GM12878 (cell line): Measurements from ENCODE around the gene STK17A. TPM values are rescaled to one million over a fixed set of nuclear protein-coding genes. Genes with fewer than 3 reads are reported as not detected.
A peak's percentile ranks its signal among the peaks of the same experiment; 100 is the strongest.

Source experiments
- ASH2L ChIP-seq: fragments of 300-600, 200-600 bp; sonication (generic); IDR thresholded peaks from 2 replicates; pipeline ENCODE4 v1.6.1; 2017; ENCODE audit warnings: low read depth, mild to moderate bottlenecking, borderline replicate concordance
- CBFB ChIP-seq: IDR thresholded peaks from 2 replicates; pipeline ENCODE4 v1.6.1; 2016; ENCODE audit warnings: antibody characterized with exemption, low read depth
- CBX3 ChIP-seq: fragments of 200-600 bp; sonication (generic); IDR thresholded peaks from 2 replicates; pipeline ENCODE4 v1.6.1; 2016; ENCODE audit warnings: low read depth, borderline replicate concordance
- CEBPB ChIP-seq, 2 experiments: fragments of 150-350 bp in 1 of 2; IDR thresholded peaks; 2 replicates each; pipeline ENCODE4 v1.6.1; 2012 to 2014; ENCODE audit warnings: low read depth in 2 of 2, low read length in 2 of 2, borderline replicate concordance in 1 of 2, inconsistent platforms in 1 of 2
- HDGF ChIP-seq: fragments of 450-650 bp; IDR thresholded peaks from 2 replicates; pipeline ENCODE4 v1.6.1; 2016; ENCODE audit warnings: antibody characterized with exemption
- JUNB ChIP-seq: IDR thresholded peaks from 2 replicates; pipeline ENCODE4 v1.6.1; 2016; ENCODE audit warnings: antibody characterized with exemption, mild to moderate bottlenecking
- KDM1A ChIP-seq: fragments of 200-600 bp; sonication (generic); IDR thresholded peaks from 2 replicates; pipeline ENCODE4 v1.6.1; 2016; ENCODE audit warnings: borderline replicate concordance
- MEF2A ChIP-seq: IDR thresholded peaks from 2 replicates; pipeline ENCODE4 v1.6.1; 2011; ENCODE audit warnings: low read depth, mild to moderate bottlenecking, low read length, moderate library complexity; ENCODE audit not compliant: insufficient read depth
- MTA3 ChIP-seq: IDR thresholded peaks from 2 replicates; pipeline ENCODE4 v1.6.1; 2012; ENCODE audit warnings: low read length, inconsistent platforms, borderline replicate concordance
- NR2F1 ChIP-seq: fragments of 450-650 bp; conservative IDR thresholded peaks from 2 replicates; pipeline ENCODE4 v1.6.1; 2017; ENCODE audit warnings: mild to moderate bottlenecking
- POLR2A ChIP-seq: IDR thresholded peaks from 2 replicates; pipeline ENCODE4 v1.6.1; 2011; ENCODE audit warnings: low read depth, mild to moderate bottlenecking, low read length
- ZNF217 ChIP-seq: fragments of 450-650 bp; IDR thresholded peaks from 2 replicates; pipeline ENCODE4 v1.6.1; 2017; ENCODE audit warnings: antibody characterized with exemption, mild to moderate bottlenecking
- polyA plus RNA-seq, 11 experiments: library from polyadenylated mRNA; depleted of rRNA in 4 of 11; unstranded in 6 of 11; stranded (reverse) in 5 of 11; fragments of >200 nt; fragmentation: Nextera tagmentation in 4 of 11; fragmentation: Illumina TruSeq in 1 of 11; extraction: Ambion mirVana in 4 of 11; extraction: Trizol in 1 of 11; gene quantifications; 1 replicate in 1 of 11; 2 replicates in 10 of 11; pipeline versions ENCODE4 v1.2.1 to v1.2.3, GENCODE V29; 2011 to 2016; ENCODE audit warnings: inconsistent platforms in 2 of 11, missing spikeins in 2 of 11, low read depth in 1 of 11
- total RNA-seq, 4 experiments: library from RNA; depleted of rRNA in 3 of 4; stranded (reverse); fragments of >200 nt in 3 of 4; fragmentation: Illumina TruSeq in 1 of 4; extraction: Trizol in 1 of 4; gene quantifications; 2 replicates each; pipeline versions ENCODE4 v1.2.1 to v1.2.3, GENCODE V29; 2013 to 2021
- TF ChIP-seq, protein P1 (sequence below): fragments of 450-650 bp; conservative IDR thresholded peaks from 2 replicates; pipeline ENCODE4 v1.6.1; 2017; ENCODE audit warnings: mild to moderate bottlenecking, moderate library complexity
- TF ChIP-seq, protein P2 (sequence below): fragments of 450-650 bp; formaldehyde crosslinking; IDR thresholded peaks from 2 replicates; pipeline ENCODE4 v1.4.0; 2020; ENCODE audit warnings: mild to moderate bottlenecking, moderate library complexity
- TF ChIP-seq, protein P3 (sequence below): IDR thresholded peaks from 2 replicates; pipeline ENCODE4 v1.6.1; 2012; ENCODE audit warnings: low read depth, low read length, improper control_type of control experiment
- TF ChIP-seq, protein P4 (sequence below): fragments of 150-350 bp; IDR thresholded peaks from 2 replicates; pipeline ENCODE4 v1.6.1; 2014; ENCODE audit warnings: mild to moderate bottlenecking, low read depth, low read length
- TF ChIP-seq, protein P5 (sequence below): fragments of 450-650 bp; formaldehyde crosslinking; IDR thresholded peaks from 2 replicates; pipeline ENCODE4 v1.5.0; 2022; ENCODE audit warnings: mild to moderate bottlenecking, missing genetic modification characterization

Gene STK17A
- total and polyA plus RNA-seq, 10 of the 15 experiments (the other 5 are each of a cell fraction or from before 2014, with no cell fraction given) = 18.5 to 91.6 (median 70.8) TPM

DNA sequence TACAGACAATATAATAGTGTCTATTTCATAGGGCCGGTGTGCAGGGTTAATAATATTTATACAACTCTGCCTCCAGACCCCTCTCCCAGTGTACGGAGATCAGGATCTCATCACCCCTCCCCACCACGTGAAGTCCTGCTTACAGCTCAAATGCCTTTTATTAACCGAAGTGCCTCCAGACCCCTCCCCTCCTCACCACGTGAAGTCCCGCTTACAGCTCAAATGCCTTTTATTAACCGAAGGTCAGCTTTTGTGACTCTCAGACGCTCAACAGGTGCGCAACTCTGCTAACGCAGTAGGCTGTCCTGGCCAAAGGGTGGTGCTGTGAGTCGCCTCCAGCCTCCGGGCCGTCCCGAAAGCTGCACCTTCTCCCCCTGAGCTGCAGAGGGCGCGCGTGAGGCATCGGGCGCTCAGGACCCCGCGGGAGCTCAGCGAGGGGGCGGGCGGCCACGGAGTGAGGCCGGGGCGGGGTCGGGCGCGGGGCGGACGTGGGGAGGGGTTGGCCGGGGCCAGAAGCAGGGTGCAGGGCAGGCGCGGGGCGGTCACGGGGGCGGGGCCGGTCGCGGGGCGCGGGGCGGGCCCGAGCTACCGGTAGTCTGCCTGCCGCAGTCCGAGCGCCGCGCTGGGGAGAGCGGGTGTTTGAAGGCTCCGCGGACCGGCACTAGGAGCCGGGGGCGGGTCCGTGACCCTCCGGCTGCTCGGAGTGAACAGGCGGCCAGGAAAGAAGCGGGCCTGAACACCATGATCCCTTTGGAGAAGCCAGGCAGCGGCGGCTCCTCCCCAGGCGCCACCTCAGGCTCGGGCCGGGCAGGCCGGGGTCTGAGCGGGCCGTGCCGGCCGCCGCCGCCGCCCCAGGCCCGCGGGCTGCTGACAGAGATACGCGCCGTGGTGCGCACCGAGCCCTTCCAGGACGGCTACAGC is at the start of gene STK17A (continued):
- TF ChIP-seq, protein P1, sequence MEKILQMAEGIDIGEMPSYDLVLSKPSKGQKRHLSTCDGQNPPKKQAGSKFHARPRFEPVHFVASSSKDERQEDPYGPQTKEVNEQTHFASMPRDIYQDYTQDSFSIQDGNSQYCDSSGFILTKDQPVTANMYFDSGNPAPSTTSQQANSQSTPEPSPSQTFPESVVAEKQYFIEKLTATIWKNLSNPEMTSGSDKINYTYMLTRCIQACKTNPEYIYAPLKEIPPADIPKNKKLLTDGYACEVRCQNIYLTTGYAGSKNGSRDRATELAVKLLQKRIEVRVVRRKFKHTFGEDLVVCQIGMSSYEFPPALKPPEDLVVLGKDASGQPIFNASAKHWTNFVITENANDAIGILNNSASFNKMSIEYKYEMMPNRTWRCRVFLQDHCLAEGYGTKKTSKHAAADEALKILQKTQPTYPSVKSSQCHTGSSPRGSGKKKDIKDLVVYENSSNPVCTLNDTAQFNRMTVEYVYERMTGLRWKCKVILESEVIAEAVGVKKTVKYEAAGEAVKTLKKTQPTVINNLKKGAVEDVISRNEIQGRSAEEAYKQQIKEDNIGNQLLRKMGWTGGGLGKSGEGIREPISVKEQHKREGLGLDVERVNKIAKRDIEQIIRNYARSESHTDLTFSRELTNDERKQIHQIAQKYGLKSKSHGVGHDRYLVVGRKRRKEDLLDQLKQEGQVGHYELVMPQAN = peak; percentile 91
- TF ChIP-seq POLR2A (peak; percentile 93), ZNF217 (no peak), KDM1A (no peak), ASH2L (no peak), CBX3 (no peak), HDGF (peak; percentile 23; the same call in 1 of the 2 replicates), MTA3 (no peak), MEF2A (peak; percentile 72; the same call in 1 of the 2 replicates), CEBPB (IDR thresholded peaks at IDR 0.05; ENCODE audit: borderline replicate concordance in 1 of 2, low read depth in 2 of 2, low read length in 2 of 2) (no peak), NR2F1 (peak; percentile 53), CBFB (no peak), JUNB (no peak)
- TF ChIP-seq, protein P2, sequence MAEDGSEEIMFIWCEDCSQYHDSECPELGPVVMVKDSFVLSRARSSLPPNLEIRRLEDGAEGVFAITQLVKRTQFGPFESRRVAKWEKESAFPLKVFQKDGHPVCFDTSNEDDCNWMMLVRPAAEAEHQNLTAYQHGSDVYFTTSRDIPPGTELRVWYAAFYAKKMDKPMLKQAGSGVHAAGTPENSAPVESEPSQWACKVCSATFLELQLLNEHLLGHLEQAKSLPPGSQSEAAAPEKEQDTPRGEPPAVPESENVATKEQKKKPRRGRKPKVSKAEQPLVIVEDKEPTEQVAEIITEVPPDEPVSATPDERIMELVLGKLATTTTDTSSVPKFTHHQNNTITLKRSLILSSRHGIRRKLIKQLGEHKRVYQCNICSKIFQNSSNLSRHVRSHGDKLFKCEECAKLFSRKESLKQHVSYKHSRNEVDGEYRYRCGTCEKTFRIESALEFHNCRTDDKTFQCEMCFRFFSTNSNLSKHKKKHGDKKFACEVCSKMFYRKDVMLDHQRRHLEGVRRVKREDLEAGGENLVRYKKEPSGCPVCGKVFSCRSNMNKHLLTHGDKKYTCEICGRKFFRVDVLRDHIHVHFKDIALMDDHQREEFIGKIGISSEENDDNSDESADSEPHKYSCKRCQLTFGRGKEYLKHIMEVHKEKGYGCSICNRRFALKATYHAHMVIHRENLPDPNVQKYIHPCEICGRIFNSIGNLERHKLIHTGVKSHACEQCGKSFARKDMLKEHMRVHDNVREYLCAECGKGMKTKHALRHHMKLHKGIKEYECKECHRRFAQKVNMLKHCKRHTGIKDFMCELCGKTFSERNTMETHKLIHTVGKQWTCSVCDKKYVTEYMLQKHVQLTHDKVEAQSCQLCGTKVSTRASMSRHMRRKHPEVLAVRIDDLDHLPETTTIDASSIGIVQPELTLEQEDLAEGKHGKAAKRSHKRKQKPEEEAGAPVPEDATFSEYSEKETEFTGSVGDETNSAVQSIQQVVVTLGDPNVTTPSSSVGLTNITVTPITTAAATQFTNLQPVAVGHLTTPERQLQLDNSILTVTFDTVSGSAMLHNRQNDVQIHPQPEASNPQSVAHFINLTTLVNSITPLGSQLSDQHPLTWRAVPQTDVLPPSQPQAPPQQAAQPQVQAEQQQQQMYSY (CRISPR knock-in tag) = no peak
- TF ChIP-seq, protein P3, sequence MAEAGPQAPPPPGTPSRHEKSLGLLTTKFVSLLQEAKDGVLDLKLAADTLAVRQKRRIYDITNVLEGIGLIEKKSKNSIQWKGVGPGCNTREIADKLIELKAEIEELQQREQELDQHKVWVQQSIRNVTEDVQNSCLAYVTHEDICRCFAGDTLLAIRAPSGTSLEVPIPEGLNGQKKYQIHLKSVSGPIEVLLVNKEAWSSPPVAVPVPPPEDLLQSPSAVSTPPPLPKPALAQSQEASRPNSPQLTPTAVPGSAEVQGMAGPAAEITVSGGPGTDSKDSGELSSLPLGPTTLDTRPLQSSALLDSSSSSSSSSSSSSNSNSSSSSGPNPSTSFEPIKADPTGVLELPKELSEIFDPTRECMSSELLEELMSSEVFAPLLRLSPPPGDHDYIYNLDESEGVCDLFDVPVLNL = peak; percentile 20; the same call in 1 of the 2 replicates
- TF ChIP-seq, protein P4, sequence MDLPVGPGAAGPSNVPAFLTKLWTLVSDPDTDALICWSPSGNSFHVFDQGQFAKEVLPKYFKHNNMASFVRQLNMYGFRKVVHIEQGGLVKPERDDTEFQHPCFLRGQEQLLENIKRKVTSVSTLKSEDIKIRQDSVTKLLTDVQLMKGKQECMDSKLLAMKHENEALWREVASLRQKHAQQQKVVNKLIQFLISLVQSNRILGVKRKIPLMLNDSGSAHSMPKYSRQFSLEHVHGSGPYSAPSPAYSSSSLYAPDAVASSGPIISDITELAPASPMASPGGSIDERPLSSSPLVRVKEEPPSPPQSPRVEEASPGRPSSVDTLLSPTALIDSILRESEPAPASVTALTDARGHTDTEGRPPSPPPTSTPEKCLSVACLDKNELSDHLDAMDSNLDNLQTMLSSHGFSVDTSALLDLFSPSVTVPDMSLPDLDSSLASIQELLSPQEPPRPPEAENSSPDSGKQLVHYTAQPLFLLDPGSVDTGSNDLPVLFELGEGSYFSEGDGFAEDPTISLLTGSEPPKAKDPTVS = no peak
- TF ChIP-seq, protein P5, sequence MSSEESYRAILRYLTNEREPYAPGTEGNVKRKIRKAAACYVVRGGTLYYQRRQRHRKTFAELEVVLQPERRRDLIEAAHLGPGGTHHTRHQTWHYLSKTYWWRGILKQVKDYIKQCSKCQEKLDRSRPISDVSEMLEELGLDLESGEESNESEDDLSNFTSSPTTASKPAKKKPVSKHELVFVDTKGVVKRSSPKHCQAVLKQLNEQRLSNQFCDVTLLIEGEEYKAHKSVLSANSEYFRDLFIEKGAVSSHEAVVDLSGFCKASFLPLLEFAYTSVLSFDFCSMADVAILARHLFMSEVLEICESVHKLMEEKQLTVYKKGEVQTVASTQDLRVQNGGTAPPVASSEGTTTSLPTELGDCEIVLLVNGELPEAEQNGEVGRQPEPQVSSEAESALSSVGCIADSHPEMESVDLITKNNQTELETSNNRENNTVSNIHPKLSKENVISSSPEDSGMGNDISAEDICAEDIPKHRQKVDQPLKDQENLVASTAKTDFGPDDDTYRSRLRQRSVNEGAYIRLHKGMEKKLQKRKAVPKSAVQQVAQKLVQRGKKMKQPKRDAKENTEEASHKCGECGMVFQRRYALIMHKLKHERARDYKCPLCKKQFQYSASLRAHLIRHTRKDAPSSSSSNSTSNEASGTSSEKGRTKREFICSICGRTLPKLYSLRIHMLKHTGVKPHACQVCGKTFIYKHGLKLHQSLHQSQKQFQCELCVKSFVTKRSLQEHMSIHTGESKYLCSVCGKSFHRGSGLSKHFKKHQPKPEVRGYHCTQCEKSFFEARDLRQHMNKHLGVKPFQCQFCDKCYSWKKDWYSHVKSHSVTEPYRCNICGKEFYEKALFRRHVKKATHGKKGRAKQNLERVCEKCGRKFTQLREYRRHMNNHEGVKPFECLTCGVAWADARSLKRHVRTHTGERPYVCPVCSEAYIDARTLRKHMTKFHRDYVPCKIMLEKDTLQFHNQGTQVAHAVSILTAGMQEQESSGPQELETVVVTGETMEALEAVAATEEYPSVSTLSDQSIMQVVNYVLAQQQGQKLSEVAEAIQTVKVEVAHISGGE (CRISPR knock-in tag) = no peak
